DMS53 treated with DMSO at 0.1 percent for 48 hours (cell line): Measurements from ENCODE around the gene CLMN.
"Not testable (repeated sequence)": the region's sequence is repeated elsewhere in the genome, so short reads cannot be mapped to it uniquely, and the experiment has no call there.

Experiments used
- DNase-seq: peaks from one replicate; lab custom pipeline; 2025; ENCODE audit not compliant: unreplicated experiment; lab: John Stamatoyannopoulos, UW

Gene CLMN

DNA sequence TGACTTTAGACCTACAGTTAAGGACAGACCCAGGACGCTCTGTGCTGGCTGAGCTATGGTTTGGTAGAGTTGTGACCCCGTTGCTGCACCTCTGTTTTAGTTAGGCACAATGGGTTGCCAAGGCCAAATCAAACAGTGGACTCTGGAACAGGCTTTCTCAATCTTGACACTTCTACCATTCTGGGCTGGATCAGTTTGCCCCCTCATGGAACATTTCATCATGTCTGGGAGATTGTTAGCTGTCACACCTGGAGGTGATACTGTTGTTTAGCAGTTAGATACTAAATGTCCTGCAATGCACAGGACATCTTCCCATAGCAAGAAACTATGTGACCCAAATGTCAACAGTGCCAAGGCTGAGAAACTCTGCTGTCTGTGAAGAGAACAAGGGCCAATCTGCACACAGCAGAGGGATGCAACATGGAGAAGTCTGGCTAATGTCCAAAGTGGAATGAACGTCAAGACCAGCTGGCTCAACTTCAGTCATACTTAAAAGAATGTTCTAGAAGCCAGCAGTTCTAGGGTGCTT is 96.8 kb downstream of the CLMN start:
- no peak for DNase-seq

DNA sequence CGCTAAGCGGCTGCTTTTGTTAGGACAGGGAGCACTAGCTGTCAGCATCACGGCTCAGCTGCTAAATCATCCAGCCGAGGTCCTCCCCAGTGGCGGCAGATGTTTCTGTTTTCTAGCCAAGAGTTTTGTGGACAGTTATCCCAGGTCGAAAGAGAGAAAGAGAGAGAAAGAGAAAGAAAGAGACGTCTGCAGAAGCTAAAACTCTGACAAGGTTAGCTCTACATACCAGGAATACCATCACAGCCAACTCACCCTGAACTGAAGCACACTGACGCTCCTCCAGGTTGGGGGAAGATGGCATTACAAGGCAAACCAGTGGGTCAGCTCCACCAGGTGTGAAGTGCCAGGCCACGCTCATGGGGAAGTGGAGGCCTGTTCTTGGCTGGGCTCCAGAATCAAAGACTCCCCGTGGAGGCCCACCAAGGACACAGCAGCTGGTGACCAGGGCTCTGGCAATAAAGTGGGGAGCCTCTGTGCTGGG is 97.5 kb downstream of the CLMN start:
- DNase-seq: no peak

DNA sequence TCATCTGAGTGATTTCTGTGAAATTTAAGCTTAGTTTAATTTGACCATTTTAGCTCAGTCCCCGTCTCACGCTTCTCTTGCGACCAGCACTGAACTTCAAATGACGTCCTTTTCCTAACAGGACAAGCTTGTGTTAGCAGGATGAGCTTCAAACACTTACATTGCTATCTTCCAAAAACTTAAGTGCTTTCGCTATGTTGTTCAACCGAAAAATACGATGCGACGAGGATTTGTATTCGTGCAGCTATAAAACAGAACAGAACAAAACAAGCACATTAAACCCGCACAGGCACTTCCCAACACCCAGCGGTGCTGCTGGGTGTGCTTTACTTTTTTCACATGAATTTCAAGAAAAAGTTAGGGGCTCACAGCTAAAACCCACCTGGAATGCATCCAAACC is 98.2 kb downstream of the CLMN start:
- no peak for DNase-seq

DNA sequence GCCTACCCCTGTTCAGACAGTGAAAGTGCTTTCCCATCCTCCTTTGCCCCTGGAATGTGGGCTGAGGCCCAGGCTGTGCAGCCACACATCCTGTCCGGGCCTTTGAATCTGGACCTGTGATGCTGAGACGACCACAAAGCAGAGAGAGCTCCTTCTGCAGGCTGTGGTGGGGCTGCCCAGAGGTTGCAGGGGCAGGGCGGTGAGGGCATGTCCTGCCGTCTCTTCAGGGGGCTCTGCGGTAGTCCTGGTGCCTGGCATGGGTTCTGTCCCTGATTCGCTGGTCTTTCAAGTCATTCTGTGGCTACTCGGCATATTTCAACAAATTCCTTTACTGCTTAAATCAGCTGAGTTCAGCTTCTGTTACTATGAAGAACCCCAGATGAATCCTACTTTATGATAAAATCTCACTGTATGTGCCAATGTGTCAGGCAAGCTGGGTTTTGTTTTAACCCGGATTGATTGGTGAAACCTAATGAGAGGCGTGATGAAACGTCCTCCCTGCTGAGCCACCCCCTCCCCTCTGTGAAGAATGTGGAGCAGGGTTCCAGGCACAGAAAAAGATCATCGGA is 99.0 kb downstream of the CLMN start:
- no peak for DNase-seq

DNA sequence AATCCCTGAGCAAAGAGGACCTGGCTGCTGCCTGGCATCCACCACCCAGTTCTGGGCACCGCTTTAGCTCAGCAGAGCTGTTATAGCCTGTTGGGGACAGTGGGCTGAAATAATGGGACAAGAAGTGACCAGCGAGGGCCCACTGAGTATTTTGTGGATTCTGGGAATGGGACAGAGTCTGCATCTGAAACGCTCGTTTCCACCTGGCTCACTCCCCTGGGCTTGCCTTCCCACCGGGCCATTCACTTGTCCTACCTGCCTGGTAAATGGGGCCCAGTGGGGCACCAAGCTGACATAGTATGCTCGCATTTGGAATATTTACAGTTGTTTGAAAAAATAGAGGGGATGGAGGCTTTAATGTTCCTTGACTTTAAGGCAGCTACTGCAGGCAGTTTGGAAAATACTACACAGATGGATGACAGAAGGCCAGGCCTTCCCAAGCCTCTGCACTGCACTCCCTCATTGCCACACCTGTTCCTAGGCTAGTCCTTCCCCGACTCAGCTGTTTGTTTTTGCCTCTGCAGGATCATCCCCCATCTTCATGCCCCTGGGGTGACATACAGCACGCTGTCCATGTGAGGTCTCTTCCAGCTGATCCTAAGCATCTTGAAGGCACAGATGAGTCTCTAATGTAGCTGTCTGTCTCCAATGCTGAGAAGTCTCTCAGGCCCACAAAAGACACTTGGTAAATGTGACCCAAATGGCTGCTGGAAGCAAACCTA is 101.1 kb downstream of the CLMN start:
- DNase-seq: no peak

DNA sequence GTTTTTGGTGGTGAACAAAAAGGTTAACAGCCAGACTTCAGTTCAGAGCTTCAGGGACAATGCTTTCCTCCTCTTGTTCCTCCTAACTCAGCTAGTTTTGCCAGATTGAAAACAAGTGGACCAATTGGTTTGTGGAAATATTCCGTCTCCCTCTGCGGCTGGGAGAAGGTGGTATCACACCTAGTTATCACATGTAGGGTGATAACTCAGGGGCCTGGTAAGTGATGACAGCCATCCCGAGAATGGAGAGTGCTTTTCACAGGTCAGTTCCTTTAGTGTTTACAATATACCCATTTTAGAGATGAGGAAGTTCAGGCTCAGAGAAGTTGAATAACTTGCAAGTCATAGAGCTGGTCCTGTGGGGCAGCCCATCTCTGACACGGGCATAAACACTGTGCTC is 101.7 kb downstream of the CLMN start:
- DNase-seq: no peak

DNA sequence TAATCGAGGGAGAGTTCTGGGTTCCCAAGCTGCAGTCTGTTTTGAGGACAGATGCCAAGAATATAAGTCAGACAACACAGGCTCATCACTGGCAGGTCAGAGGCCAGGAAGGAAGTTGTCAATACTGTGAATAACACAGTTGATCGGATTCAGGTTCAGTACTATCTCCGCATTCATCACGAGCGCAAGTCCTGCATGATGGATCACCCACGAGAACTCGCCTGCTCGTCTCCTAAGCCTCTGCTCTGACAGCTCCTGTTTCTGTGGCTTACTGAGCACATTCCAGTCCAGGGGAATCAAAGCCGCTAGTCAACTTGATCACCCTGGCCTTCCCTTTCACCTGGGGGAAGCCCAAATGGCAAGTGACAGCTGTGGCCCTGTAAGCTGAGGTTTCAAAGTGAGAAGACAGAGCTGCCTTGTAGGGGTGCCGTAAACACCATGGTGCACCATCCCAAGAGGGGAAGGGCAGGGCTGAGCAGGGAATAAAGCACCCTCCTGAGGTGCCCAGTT is 102.3 kb downstream of the CLMN start:
- no peak for DNase-seq

DNA sequence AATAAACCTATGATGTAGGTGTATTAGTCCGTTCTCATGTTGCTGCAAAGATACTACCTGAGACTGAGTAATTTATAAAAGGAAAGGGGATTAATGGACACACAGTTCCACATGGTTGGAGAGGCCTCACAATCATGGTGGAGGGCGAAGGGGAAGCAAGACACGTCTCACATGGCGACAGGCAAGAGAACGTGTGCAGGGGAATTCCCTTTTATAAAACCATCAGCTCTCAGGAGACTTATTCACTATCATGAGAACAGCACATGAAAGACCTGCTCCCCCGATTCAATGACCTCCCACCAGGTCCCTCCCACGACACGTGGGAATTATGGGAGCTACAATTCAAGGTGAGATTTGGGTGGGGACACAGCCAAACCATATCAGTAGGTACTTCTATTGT is 103.7 kb downstream of the CLMN start:
- no peak for DNase-seq

DNA sequence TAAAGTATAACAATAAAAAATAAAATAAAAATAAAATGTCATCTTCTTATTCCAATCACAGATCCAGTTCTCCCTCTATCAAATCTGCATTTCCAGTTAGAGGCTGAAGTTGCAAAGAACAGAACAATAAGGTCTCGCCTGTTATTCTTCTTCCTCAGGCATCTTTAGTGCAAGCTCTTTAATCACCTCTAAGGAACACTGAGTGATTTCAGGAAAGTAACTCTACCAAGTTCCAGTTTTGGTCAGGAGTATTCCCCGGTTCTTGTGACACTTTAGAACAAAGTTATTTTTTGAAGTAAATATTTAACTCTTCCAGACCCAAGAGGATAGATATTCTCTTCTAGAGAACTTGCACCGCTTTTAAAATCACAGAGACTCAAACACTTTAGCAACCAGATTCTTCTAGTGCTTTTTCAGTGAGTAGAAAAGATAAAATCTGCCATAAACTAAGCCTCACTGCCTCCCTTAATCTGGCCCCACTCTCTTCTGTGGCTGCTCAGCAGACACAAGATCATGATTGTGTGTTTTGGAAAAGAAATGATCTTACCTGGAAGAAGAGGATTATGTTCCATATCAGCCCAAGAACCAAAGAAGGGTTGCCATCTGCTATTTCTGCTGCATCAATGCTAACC is 104.5 kb downstream of the CLMN start:
- DNase-seq: no peak

DNA sequence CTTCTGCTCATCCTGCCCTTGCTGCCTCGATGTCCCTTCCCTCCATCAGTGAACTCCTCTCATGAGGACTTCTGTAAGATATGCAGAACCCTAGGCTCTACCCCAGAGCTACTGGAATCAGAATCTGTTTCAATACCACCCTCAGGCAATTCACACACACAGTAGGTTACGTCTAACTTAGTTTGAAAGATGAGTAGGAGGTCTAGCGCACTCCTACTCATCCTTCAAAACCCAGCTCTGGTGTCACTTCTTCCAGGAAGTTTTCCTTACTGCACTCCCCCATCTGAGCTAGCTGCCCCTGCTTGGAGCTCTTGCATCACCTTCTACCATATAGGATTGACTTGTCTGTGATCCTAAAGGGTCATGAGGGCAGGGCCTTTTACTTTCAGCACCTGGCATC is 105.9 kb downstream of the CLMN start:
- no peak for DNase-seq

DNA sequence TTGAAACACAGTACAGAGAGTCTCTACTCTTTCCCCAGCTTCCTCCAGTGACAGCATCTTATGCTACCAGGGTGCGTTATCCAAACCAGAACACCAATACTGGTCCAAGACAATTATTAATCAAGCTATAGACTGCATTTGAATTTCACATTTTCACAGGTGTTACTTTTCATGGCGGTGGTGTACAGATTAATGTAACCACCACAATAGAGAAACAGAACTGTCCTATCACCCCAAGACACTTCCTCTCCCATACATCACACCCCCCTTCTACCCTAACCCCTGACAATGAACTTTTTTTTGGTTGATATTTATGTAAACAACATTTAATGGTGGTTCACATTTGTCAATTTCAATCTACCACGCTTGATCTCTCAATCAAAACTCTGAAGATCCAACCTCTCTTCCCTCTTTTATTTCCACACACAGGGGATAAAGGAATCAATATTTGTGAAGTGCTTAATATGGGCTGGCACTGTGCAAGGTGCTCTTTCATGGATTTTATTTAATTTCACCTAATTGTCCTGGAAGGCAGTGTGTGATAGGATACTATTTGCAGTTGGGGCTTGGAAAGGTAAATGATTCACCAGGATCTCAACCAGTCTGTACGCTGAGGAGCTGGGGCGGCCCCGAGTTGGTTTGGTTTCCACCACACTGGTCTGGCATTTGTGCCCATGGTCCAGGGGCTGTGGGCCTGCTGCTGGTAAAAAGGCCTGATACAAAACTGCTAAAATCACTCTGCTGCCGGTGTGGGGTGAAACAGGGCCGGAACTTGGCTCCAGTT is 107.8 kb downstream of the CLMN start:
- no peak for DNase-seq

DNA sequence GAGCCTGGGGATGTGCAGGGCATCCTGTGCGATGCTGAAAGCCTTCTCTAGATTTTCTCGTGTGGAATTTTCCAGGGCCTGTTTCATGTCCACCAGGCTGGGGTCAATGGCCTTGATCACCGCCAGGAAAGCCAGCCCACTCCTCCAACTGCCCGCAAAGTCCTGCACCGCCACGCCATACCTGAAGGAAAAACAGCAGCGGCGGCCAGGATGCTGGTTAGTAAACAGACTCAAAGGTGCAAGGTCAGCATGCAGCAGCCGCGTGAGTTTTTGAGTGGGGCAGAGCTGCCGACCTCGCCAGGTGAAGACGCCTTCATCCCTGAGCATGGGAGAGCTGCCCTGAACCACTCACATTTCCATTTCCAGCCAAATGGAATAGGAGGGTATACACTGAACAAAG is 109.0 kb downstream of the CLMN start:
- DNase-seq: no peak

DNA sequence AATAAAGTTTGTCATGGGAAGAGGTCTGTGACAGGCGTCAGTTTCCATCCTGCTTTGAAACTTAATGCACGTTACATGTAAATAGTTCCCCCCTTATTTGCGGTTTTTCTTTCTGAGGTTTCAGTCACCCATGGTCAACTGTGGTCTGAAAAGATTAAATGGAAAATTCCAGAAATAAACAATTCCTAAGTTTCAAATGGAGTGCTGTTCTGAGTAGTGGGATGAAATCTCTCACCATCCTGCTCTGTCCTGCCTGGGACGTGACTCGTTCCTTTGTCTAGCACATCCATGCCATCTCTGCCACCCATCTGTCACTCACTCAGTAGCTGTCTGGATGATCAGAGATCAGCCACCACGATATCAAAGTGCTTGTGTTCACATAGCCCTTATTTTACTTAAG is 111.1 kb downstream of the CLMN start:
- no peak for DNase-seq

DNA sequence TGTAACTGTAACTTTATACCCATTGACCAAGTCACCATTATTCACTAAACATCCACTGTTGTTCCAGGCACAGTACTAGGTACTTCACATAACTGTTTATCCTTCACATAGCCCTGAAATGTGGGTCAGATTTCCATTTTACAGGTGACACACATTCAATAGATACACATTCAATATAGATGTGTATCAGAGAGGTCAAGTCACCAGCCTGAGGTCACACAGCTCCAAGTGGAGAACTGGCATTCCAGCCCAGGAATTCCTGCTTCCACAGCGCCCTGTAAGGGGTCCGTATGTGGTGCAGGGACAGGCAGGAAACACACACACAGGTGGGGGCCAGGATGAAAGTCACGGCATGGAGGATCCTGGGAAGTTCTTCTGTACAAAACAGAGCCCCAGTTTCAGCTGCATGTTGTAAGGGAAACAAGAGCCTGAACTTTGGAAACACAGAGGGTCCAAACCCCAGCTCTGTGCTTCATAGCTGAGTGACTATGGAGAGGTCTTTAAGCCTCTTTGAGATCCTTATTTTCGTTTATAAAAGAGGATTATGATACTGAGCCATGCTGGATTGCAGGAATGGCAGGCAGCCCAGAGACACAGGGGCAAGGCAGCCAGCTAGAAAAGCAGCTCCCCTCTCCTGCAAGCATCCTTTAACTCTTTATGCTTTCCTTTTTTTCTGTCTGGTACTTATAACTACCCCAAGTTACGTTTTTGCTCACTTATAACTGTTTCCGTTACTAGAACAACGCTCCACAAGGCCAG is 112.1 kb downstream of the CLMN start:
- DNase-seq: no peak

DNA sequence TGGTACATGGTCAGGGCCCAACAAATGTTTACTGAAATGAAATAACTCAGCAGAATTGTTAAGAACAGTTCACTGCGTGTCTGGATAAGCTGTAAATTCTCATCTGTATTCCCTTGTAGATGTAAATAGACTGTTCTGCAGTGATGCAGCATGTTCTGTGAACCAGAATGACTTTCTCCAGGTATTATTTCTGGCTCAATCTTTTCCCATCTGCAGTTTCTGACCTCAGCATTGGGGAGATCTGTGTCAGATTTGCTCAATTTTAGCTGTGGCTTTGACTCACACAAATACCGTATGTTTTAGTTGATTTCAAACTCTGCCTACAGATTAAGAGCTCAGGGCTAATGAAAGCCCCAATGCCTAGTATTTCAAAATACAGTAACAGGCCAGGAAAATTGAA is 113.2 kb downstream of the CLMN start:
- no peak for DNase-seq

DNA sequence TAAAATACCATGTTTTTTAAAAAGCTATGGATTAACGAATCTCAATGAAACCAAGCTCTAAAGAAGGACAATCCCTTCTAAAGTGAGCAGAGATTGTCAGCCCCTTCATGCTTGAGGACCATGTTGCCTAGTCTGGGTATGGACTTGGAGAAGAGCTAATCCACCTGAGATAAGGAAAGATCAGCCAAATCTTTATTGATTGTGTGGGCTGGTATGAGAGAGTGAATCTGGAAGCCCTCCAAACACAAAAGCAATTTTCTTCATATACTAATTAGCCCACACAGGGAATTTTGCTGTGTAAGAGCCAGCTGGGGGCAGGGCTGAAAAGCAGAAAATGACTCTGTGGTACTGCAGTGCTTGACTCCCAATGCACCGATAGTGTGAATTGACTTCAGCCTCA is 115.0 kb downstream of the CLMN start:
- DNase-seq: no peak

DNA sequence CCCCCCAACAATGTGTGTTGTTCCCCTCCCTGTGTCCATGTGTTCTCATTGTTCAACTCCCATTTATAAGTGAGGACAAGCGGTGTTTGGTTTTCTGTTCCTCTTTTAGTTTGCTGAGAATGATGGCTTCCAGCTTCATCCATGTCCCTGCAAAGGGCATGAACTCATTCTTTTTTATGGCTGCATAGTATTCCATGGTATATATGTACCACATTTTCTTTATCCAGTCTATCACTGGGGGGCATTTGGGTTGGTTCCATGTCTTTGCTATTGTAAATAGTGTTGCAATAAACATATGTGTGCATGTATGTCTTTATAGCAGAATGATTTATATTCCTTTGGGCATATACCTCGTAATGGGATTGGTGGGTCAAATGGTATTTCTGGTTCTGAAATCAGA is 118.0 kb downstream of the CLMN start:
- not testable (repeated sequence) for DNase-seq

DNA sequence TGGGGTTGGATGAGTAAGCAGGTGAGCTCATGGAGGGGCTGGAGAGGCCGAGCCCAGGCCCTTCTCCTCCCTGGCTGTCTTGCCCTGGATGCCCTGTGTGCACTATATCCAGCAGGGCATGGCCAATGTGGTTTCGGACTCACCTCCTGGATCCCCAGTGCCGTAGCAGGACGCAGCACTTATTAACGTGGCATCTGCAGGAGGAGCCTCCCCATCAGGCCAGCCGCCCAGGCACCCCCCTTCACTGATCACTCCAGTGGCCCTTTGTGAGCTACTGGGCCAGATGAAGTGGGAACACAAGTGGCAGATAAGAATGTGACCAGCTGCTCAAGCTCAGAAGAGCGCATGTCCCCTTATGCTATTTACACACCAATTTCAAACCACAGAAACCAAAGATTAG is 119.3 kb downstream of the CLMN start:
- DNase-seq: peak; percentile 29

DNA sequence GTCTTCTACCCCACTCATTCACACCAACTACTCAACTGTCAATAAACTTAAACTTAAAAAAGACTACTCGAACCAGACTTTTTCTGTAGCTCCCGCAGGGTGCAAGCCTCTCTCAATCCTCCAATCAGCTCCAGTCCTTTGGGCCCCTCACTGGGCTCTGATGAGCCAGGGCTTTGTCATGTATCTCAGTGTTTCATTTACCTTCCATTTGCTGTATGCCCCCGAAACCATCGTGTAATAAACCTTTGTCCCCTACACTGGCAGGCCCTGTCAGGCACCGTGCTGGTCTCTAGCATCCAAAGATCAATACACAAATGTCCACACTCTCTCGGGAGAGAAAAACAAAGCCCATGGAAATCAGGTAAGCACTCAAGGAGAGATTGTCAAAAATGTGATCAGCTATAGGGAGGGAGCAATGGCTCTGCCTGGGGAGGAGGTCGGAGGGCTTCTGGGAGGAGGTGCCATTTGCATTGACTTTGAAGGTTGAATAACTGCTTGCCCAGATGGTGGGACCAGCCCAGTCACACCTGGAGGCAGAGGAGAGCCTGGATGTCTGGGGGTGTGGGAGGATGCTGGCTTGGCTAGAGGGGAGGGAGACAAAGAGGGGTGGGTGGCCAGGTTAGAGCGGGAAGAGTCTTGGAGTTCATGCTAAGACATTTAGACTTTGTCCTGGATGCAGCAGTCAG is 120.3 kb downstream of the CLMN start:
- DNase-seq: no peak

DNA sequence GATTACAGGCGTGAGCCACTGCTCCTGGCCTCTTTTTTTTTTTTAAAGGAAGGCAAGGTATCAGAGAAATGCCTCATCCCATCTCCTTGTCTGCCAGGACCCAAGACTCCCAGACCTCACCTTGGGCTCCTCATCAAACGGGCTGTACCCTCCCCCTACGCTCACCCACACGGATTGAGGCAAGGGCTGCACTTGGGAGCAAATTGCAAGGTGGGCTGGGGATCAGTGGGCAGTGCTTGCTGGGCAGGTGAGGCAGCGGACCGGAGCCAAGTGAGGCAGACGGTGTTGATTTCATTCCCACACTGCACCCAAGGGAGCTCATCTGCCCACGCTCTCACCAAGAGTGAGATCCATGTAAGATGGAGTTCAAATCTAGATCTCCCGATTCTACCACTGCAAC is 121.4 kb downstream of the CLMN start:
- DNase-seq: no peak
